Measurements from ENCODE around the gene DNHD1. TPM values are rescaled to one million over a fixed set of nuclear protein-coding genes. Genes with fewer than 3 reads are reported as not detected.

DNHD1 gene
- total RNA-seq, 2 donors from 2014 or later = 11.5 to 31.4 TPM

GRCh38 chr11:6611963-6612212, 114.8 kb downstream of the DNHD1 start:
- Histone ChIP-seq H3K9me3 (no peaks in the 10 kb centered on the region), H3K4me3 (peak overlapping the region; percentile 74 to 91), H3K27me3 (replicated peaks; ENCODE audit: insufficient read depth) (no peaks in the 10 kb centered on the region), H3K27ac (peak overlapping the region; percentile 98), H3K4me1 (replicated peaks) (peaks cover 15% of the 10 kb centered on the region), H3K36me3 (peaks cover 5 to 32% of the 10 kb centered on the region in 2 donors)
- TF ChIP-seq POLR2A (IDR thresholded peaks at IDR 0.05) (no peak), POLR2AphosphoS5 (IDR thresholded peaks at IDR 0.05) (no peak)
- TF ChIP-seq, protein P1, sequence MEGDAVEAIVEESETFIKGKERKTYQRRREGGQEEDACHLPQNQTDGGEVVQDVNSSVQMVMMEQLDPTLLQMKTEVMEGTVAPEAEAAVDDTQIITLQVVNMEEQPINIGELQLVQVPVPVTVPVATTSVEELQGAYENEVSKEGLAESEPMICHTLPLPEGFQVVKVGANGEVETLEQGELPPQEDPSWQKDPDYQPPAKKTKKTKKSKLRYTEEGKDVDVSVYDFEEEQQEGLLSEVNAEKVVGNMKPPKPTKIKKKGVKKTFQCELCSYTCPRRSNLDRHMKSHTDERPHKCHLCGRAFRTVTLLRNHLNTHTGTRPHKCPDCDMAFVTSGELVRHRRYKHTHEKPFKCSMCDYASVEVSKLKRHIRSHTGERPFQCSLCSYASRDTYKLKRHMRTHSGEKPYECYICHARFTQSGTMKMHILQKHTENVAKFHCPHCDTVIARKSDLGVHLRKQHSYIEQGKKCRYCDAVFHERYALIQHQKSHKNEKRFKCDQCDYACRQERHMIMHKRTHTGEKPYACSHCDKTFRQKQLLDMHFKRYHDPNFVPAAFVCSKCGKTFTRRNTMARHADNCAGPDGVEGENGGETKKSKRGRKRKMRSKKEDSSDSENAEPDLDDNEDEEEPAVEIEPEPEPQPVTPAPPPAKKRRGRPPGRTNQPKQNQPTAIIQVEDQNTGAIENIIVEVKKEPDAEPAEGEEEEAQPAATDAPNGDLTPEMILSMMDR (IDR thresholded peaks at IDR 0.05) = no peak
- WGBS = 2% methylated on average over 29 of the region's 36 CpGs
- no peak for DNase-seq (ENCODE audit: low spot score)
- intact Hi-C loops (cut with DNase I) = loop anchor here (5.0 kb wide), 1 partner anchor 70 kb away; the partner anchor contains the start of gene MRPL17

DNA sequence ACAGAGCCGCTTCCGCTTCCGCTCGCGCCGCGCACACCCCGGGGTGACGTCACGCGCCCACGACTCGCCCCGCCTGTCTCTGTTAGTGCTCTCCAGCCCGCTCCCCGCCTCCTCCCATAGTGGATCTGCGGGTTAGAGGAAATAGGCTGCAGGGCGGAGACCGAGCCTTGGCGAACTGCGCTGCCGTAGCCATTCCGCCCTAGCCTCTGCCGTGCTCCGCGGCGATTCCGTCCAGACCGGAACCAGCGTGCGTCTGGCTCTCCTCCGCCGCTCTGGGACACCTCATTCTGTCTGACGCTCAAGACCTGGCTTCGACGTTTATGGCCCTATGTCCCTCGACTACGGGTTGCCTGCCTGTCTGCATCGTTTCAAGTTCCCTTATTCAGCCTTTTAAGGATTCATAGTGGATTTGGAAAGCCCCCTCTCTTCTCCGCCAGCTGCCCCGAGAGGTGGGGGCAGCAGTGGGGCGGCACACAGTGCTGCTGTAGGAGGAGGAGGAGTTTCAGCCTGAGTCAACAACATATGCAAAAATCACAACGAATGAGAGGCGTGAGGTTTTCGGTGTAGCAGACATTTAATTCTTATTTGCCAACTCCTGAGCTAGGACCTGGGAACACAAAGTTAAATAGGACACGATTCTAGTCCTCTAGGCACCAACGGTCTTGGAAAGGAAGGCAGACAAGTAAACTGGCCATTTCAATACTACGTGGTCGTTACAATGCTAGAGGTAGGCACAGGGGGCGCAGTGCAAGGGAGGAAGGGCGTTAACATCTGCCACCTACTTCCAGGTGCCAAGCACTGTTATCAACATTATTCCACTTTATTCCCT, 115.3 kb downstream of the DNHD1 start, which contains the start of gene TAF10:
TSS of gene TAF10 (minus strand) at position 4 of the 829 bp plus-strand sequence. CDS start 27 bp downstream, outside the sequence.
- Histone ChIP-seq H3K4me3 (peak within 1 kb of the TSS; percentile 74 to 91), H3K27me3 (replicated peaks; ENCODE audit: insufficient read depth) (no peaks in the 10 kb centered on the region), H3K36me3 (peaks cover 5 to 32% of the 10 kb centered on the region in 2 donors), H3K9me3 (no peaks in the 10 kb centered on the region), H3K27ac (peak within 1 kb of the TSS; percentile 98), H3K4me1 (replicated peaks) (peaks cover 14% of the 10 kb centered on the region)
- WGBS = under 1% methylated on average over 51 of the region's 51 CpGs
- intact Hi-C loops (cut with DNase I) = loop anchor here (5.0 kb wide), 1 partner anchor 70 kb away; the partner anchor contains the start of gene MRPL17
- DNase-seq (ENCODE audit: low spot score) = peak; percentile 97
- TF ChIP-seq POLR2AphosphoS5 (IDR thresholded peaks at IDR 0.05) = peak; percentile 96
- TF ChIP-seq POLR2A (IDR thresholded peaks at IDR 0.05) = peak; percentile 96
- TF ChIP-seq, protein P1 (IDR thresholded peaks at IDR 0.05) = peak in 2 of 4 experiments; percentile 57 to 60

DNA sequence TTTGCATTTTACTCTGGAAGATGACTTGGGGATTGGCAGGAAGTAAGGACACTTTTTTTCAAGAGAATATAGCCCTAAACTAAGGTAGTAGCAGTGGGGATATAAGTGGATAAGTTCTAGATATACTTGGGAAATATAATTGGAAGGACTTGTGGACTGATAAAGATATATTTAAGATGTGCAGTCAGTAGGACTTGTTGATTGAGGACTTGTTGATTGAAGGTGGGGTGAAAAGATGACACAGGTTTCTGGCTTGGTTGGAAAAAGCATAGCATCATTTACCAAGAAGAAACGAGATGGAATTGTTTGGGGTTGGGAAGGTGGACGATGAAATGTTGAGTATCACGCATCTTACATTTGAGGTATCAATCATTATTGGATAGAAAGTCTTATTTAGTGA, 116.4 kb downstream of the DNHD1 start:
- peak overlapping the region; percentile 98 for H3K27ac ChIP-seq
- peaks cover 7% of the 10 kb centered on the region for H3K4me1 ChIP-seq (replicated peaks)
- no peak overlapping the region for H3K4me3 ChIP-seq
- no peak for DNase-seq (ENCODE audit: low spot score)
- TF ChIP-seq POLR2A (IDR thresholded peaks at IDR 0.05) (no peak), POLR2AphosphoS5 (IDR thresholded peaks at IDR 0.05) (no peak)
- TF ChIP-seq, protein P1 (IDR thresholded peaks at IDR 0.05) = no peak
- intact Hi-C loops (cut with DNase I) = loop anchor here (5.0 kb wide), 1 partner anchor 69 kb away; the partner anchor contains the start of gene MRPL17
- H3K9me3 ChIP-seq = no peaks in the 10 kb centered on the region
- H3K27me3 ChIP-seq (replicated peaks; ENCODE audit: insufficient read depth) = no peaks in the 10 kb centered on the region
- peaks cover 0 to 24% of the 10 kb centered on the region in 2 donors for H3K36me3 ChIP-seq
- WGBS = 95% methylated on average over 3 of the region's 3 CpGs

GRCh38 chr11:6614446-6614845, 117.4 kb downstream of the DNHD1 start:
- H3K4me1 ChIP-seq (replicated peaks) = peaks cover 7% of the 10 kb centered on the region
- 90% methylated on average over 2 of the region's 2 CpGs for WGBS
- no peaks in the 10 kb centered on the region for H3K27me3 ChIP-seq (replicated peaks; ENCODE audit: insufficient read depth)
- peaks cover 0 to 14% of the 10 kb centered on the region in 2 donors for H3K36me3 ChIP-seq
- no peaks in the 10 kb centered on the region for H3K9me3 ChIP-seq
- no peak overlapping the region for H3K4me3 ChIP-seq
- TF ChIP-seq POLR2AphosphoS5 (IDR thresholded peaks at IDR 0.05) (no peak), POLR2A (IDR thresholded peaks at IDR 0.05) (no peak)
- TF ChIP-seq, protein P1 (IDR thresholded peaks at IDR 0.05) = no peak
- DNase-seq (ENCODE audit: low spot score) = no peak
- H3K27ac ChIP-seq = no peak overlapping the region
- intact Hi-C loops (cut with DNase I) = loop anchor here (5.0 kb wide), 1 partner anchor 68 kb away; the partner anchor contains the start of gene MRPL17

Measured in prostate gland (tissue), 2 donors.